Measurements from ENCODE around the gene KCNH2.

Gene KCNH2

GRCh38 chr7:150994838-150995510, 16.9 kb upstream of the KCNH2 start:
- no peak for DNase-seq (ENCODE audit: low read depth)

GRCh38 chr7:150994141-150994837, 16.2 kb upstream of the KCNH2 start:
- DNase-seq (ENCODE audit: low read depth): no peak

- DNase-seq (ENCODE audit: low read depth): no peak
Measured at GRCh38 chr7:150993511-150993910, 15.4 kb upstream of the KCNH2 start.

- DNase-seq (ENCODE audit: low read depth): no peak
Measured at GRCh38 chr7:150992833-150993302, 14.7 kb upstream of the KCNH2 start.

- DNase-seq (ENCODE audit: low read depth): no peak
Measured at GRCh38 chr7:150992051-150992640, 14.0 kb upstream of the KCNH2 start.

GRCh38 chr7:150990416-150991186, 12.5 kb upstream of the KCNH2 start, which contains the start of gene NOS3:
Gene NOS3, plus strand, starts transcription at chr7:150991017. Its CDS starts 2,787 bp downstream, at chr7:150993804.
- DNase-seq (ENCODE audit: low read depth): no peak

- no peak for DNase-seq (ENCODE audit: low read depth)
Measured at GRCh38 chr7:150989456-150989855, 11.3 kb upstream of the KCNH2 start.

GRCh38 chr7:150988230-150989226, 10.4 kb upstream of the KCNH2 start:
- no peak for DNase-seq (ENCODE audit: low read depth)

- DNase-seq (ENCODE audit: low read depth): no peak
Measured at GRCh38 chr7:150986556-150986955, 8.4 kb upstream of the KCNH2 start.

- DNase-seq (ENCODE audit: low read depth): peak; percentile 23
Measured at GRCh38 chr7:150986099-150986512, 8.0 kb upstream of the KCNH2 start.

- DNase-seq (ENCODE audit: low read depth): no peak
Measured at GRCh38 chr7:150983893-150984368, 5.8 kb upstream of the KCNH2 start.

- DNase-seq (ENCODE audit: low read depth): no peak
Measured at GRCh38 chr7:150982351-150982750, 4.2 kb upstream of the KCNH2 start.

- no peak for DNase-seq (ENCODE audit: low read depth)
Measured at GRCh38 chr7:150981644-150982043, 3.5 kb upstream of the KCNH2 start.

- DNase-seq (ENCODE audit: low read depth): no peak
Measured at GRCh38 chr7:150980663-150981062, 2.5 kb upstream of the KCNH2 start.

GRCh38 chr7:150979713-150980390, 1.7 kb upstream of the KCNH2 start:
- no peak for DNase-seq (ENCODE audit: low read depth)

- DNase-seq (ENCODE audit: low read depth): no peak
Measured at GRCh38 chr7:150977382-150978125, 567 bp downstream of the KCNH2 start.

- DNase-seq (ENCODE audit: low read depth): no peak
Measured at GRCh38 chr7:150976529-150977381, 1.4 kb downstream of the KCNH2 start.

GRCh38 chr7:150975536-150976319, 2.4 kb downstream of the KCNH2 start:
- no peak for DNase-seq (ENCODE audit: low read depth)

Data from stromal cell of bone marrow (primary cell).